ENCODE results near the gene COL4A6.

GRCh38 chrX:108203540-108203939 is 234.7 kb downstream of the COL4A6 start:
- TF ChIP-seq, protein P1, sequence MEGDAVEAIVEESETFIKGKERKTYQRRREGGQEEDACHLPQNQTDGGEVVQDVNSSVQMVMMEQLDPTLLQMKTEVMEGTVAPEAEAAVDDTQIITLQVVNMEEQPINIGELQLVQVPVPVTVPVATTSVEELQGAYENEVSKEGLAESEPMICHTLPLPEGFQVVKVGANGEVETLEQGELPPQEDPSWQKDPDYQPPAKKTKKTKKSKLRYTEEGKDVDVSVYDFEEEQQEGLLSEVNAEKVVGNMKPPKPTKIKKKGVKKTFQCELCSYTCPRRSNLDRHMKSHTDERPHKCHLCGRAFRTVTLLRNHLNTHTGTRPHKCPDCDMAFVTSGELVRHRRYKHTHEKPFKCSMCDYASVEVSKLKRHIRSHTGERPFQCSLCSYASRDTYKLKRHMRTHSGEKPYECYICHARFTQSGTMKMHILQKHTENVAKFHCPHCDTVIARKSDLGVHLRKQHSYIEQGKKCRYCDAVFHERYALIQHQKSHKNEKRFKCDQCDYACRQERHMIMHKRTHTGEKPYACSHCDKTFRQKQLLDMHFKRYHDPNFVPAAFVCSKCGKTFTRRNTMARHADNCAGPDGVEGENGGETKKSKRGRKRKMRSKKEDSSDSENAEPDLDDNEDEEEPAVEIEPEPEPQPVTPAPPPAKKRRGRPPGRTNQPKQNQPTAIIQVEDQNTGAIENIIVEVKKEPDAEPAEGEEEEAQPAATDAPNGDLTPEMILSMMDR (IDR thresholded peaks at IDR 0.05), result no peak
- TF ChIP-seq POLR2AphosphoS5 (IDR thresholded peaks at IDR 0.05), result no peak
- no peak for TF ChIP-seq POLR2A (IDR thresholded peaks at IDR 0.05)

Measured in breast epithelium (tissue), 3 donors.